ENCODE data around the gene RPL27A.

RPL27A gene

GRCh38 chr11:8682303-8683114, at the start of gene RPL27A, which contains the start of gene TRIM66:
RPL27A (plus strand) TSS chr11:8682792; CDS start chr11:8682814, 22 bp downstream.
TRIM66 (minus strand) TSS chr11:8682665; CDS start chr11:8672274, 10,391 bp downstream.
- CTCF ChIA-PET: no interaction called here
- POLR2A ChIA-PET: interaction anchor here (0.6 to 2.4 kb wide), 37 partner anchors 10 to 883 kb away, joined by 3 to 36 read pairs (median 4); partner anchors contain the start of gene STK33
- TF ChIP-seq ZNF384 (IDR thresholded peaks at IDR 0.05): no peak
- TF ChIP-seq SUZ12 (IDR thresholded peaks at IDR 0.05): no peak
- peak; percentile 97 for TF ChIP-seq ELF4 (IDR thresholded peaks at IDR 0.05)
- no peak for TF ChIP-seq HDGF (IDR thresholded peaks at IDR 0.05; ENCODE audit: borderline replicate concordance)
- peak; percentile 48 for TF ChIP-seq L3MBTL2 (conservative IDR thresholded peaks at IDR 0.05)
- peak; percentile 91 for DNase-seq (ENCODE audit: extremely low spot score)

- DNase-seq (ENCODE audit: extremely low spot score): no peak
- ChIA-PET POLR2A (no interaction called here), CTCF (no interaction called here)
- TF ChIP-seq FOXM1 (IDR thresholded peaks at IDR 0.05; ENCODE audit: borderline replicate concordance) (no peak), ZNF384 (IDR thresholded peaks at IDR 0.05) (no peak), HDGF (IDR thresholded peaks at IDR 0.05; ENCODE audit: borderline replicate concordance) (no peak), TARDBP (IDR thresholded peaks at IDR 0.05) (no peak), FOXK2 (IDR thresholded peaks at IDR 0.05) (no peak), ARNT (IDR thresholded peaks at IDR 0.05) (no peak), SUZ12 (IDR thresholded peaks at IDR 0.05) (no peak), CTBP1 (IDR thresholded peaks at IDR 0.05; ENCODE audit: borderline replicate concordance) (no peak), ELF4 (IDR thresholded peaks at IDR 0.05) (no peak), PKNOX1 (IDR thresholded peaks at IDR 0.05) (no peak), SP1 (IDR thresholded peaks at IDR 0.05) (no peak), LEF1 (IDR thresholded peaks at IDR 0.05; ENCODE audit: borderline replicate concordance) (no peak), L3MBTL2 (conservative IDR thresholded peaks at IDR 0.05) (no peak), NFRKB (IDR thresholded peaks at IDR 0.05) (no peak), FOXA1 (IDR thresholded peaks at IDR 0.05) (no peak), BHLHE40 (IDR thresholded peaks at IDR 0.05; ENCODE audit: borderline replicate concordance) (no peak)
Measured at GRCh38 chr11:8634498-8634897, 48.1 kb upstream of the RPL27A start.

GRCh38 chr11:8636127-8636526, 46.5 kb upstream of the RPL27A start:
- POLR2A ChIA-PET: no interaction called here
- CTCF ChIA-PET: no interaction called here
- no peak for DNase-seq (ENCODE audit: extremely low spot score)
- TF ChIP-seq LEF1 (IDR thresholded peaks at IDR 0.05; ENCODE audit: borderline replicate concordance) (no peak), HDGF (IDR thresholded peaks at IDR 0.05; ENCODE audit: borderline replicate concordance) (no peak), SP1 (IDR thresholded peaks at IDR 0.05) (no peak), BHLHE40 (IDR thresholded peaks at IDR 0.05; ENCODE audit: borderline replicate concordance) (no peak), ZNF384 (IDR thresholded peaks at IDR 0.05) (no peak), SUZ12 (IDR thresholded peaks at IDR 0.05) (no peak), FOXM1 (IDR thresholded peaks at IDR 0.05; ENCODE audit: borderline replicate concordance) (no peak)

- TF ChIP-seq TARDBP (IDR thresholded peaks at IDR 0.05) (no peak), ARNT (IDR thresholded peaks at IDR 0.05) (no peak), SP1 (IDR thresholded peaks at IDR 0.05) (no peak), HDGF (IDR thresholded peaks at IDR 0.05; ENCODE audit: borderline replicate concordance) (no peak), SUZ12 (IDR thresholded peaks at IDR 0.05) (no peak), FOXM1 (IDR thresholded peaks at IDR 0.05; ENCODE audit: borderline replicate concordance) (no peak), LEF1 (IDR thresholded peaks at IDR 0.05; ENCODE audit: borderline replicate concordance) (no peak)
- no peak for DNase-seq (ENCODE audit: extremely low spot score)
- ChIA-PET POLR2A (no interaction called here), CTCF (no interaction called here)
Measured at GRCh38 chr11:8638300-8638699, 44.3 kb upstream of the RPL27A start.

GRCh38 chr11:8639655-8640054, 42.9 kb upstream of the RPL27A start:
- ChIA-PET POLR2A (interaction anchor here (1.0 to 1.4 kb wide), 2 partner anchors 10 to 43 kb away, joined by 3 to 6 read pairs; partner anchors contain the start of genes RPL27A and TRIM66), CTCF (interaction anchor here (1.1 kb wide), 1 partner anchor 19 kb away, joined by 3 read pairs; no protein-coding TSS in a partner anchor)
- TF ChIP-seq ELF4 (IDR thresholded peaks at IDR 0.05): no peak
- no peak for TF ChIP-seq ZNF384 (IDR thresholded peaks at IDR 0.05)
- no peak for TF ChIP-seq L3MBTL2 (conservative IDR thresholded peaks at IDR 0.05)
- no peak for TF ChIP-seq NFRKB (IDR thresholded peaks at IDR 0.05)
- no peak for TF ChIP-seq CTBP1 (IDR thresholded peaks at IDR 0.05; ENCODE audit: borderline replicate concordance)
- no peak for TF ChIP-seq LEF1 (IDR thresholded peaks at IDR 0.05; ENCODE audit: borderline replicate concordance)
- TF ChIP-seq FOXM1 (IDR thresholded peaks at IDR 0.05; ENCODE audit: borderline replicate concordance): no peak
- no peak for TF ChIP-seq FOXA1 (IDR thresholded peaks at IDR 0.05)
- no peak for TF ChIP-seq HDGF (IDR thresholded peaks at IDR 0.05; ENCODE audit: borderline replicate concordance)
- no peak for TF ChIP-seq ARNT (IDR thresholded peaks at IDR 0.05)
- no peak for TF ChIP-seq SUZ12 (IDR thresholded peaks at IDR 0.05)
- TF ChIP-seq PKNOX1 (IDR thresholded peaks at IDR 0.05): no peak
- no peak for TF ChIP-seq TARDBP (IDR thresholded peaks at IDR 0.05)
- TF ChIP-seq SP1 (IDR thresholded peaks at IDR 0.05): no peak
- no peak for TF ChIP-seq BHLHE40 (IDR thresholded peaks at IDR 0.05; ENCODE audit: borderline replicate concordance)
- TF ChIP-seq FOXK2 (IDR thresholded peaks at IDR 0.05): no peak
- no peak for DNase-seq (ENCODE audit: extremely low spot score)

- TF ChIP-seq SP1 (IDR thresholded peaks at IDR 0.05) (no peak), BHLHE40 (IDR thresholded peaks at IDR 0.05; ENCODE audit: borderline replicate concordance) (no peak), L3MBTL2 (conservative IDR thresholded peaks at IDR 0.05) (no peak), ARNT (IDR thresholded peaks at IDR 0.05) (no peak), FOXM1 (IDR thresholded peaks at IDR 0.05; ENCODE audit: borderline replicate concordance) (no peak), ZNF384 (IDR thresholded peaks at IDR 0.05) (no peak), FOXK2 (IDR thresholded peaks at IDR 0.05) (no peak), SUZ12 (IDR thresholded peaks at IDR 0.05) (no peak), NFRKB (IDR thresholded peaks at IDR 0.05) (no peak), TARDBP (IDR thresholded peaks at IDR 0.05) (no peak), CTBP1 (IDR thresholded peaks at IDR 0.05; ENCODE audit: borderline replicate concordance) (no peak), HDGF (IDR thresholded peaks at IDR 0.05; ENCODE audit: borderline replicate concordance) (no peak), PKNOX1 (IDR thresholded peaks at IDR 0.05) (no peak), FOXA1 (IDR thresholded peaks at IDR 0.05) (no peak), ELF4 (IDR thresholded peaks at IDR 0.05) (no peak), LEF1 (IDR thresholded peaks at IDR 0.05; ENCODE audit: borderline replicate concordance) (no peak)
- ChIA-PET CTCF (no interaction called here), POLR2A (interaction anchor here (1.0 to 1.4 kb wide), 2 partner anchors 11 to 42 kb away, joined by 3 to 6 read pairs; partner anchors contain the start of genes RPL27A and TRIM66)
- DNase-seq (ENCODE audit: extremely low spot score): no peak
Measured at GRCh38 chr11:8640267-8640906, 42.2 kb upstream of the RPL27A start.

All from HEK293T (cell line).